ENCODE measurements around the gene IFNA5. TPM values are rescaled to one million over a fixed set of nuclear protein-coding genes. Genes with fewer than 3 reads are reported as not detected.

The IFNA5 gene
- 1 to 10 TPM in 1 of 2 donors, under 1 TPM in 1; 0.68 to 2.5 TPM for total RNA-seq

GRCh38 chr9:21305213-21305612 is at the start of gene IFNA5:
Gene IFNA5 (minus strand): TSS chr9:21305313. CDS start chr9:21305256, 57 bp downstream.
- no peak for TF ChIP-seq CTCF (IDR thresholded peaks at IDR 0.05)

DNA sequence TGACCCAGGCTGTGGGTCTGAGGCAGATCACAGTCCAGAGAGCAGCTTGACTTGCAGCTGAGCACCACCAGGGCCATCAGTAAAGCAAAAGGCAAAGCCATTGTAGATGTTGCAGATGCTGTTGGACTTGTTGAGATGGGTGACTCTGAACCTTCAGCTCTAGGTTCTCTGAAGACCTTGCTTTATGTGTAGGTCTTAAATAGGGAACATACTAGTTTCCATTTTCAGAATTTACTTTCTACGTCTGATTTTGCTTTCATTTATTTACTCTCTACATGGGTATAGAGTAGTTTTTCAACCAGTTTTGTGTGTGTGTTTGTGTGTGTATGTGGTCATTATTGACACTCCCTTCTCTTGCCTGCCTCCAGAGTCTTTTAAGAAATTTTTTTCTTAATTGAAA is 45.7 kb upstream of the IFNA5 start, which contains the start of gene IFNA6:
TSS of gene IFNA6 (minus strand) at position 101 of the 400 bp plus-strand sequence. CDS start at position 101, 0 bp downstream.
- Histone ChIP-seq H3K4me1 (ENCODE audit: control insufficient read depth in 1 of 2, low read depth in 2 of 2) (no peaks in the 10 kb centered on the region), H3K4me3 (no peak within 1 kb of the TSS), H3K27ac (no peak within 1 kb of the TSS), H3K27me3 (replicated peaks; ENCODE audit: insufficient read depth) (no peaks in the 10 kb centered on the region), H3K9me3 (no peaks in the 10 kb centered on the region), H3K36me3 (no peaks in the 10 kb centered on the region)
- ATAC-seq (ENCODE audit: insufficient number of reproducible peaks, low FRiP score, low read depth) (no peak), DNase-seq (ENCODE audit: low spot score) (no peak)
- TF ChIP-seq CTCF (IDR thresholded peaks at IDR 0.05) = no peak

More at GRCh38 chr9:21305213-21305612, at the start of gene IFNA5:
- DNase-seq (ENCODE audit: low spot score) = no peak
- Histone ChIP-seq H3K4me3 (no peak within 1 kb of the TSS), H3K36me3 (no peaks in the 10 kb centered on the region), H3K4me1 (ENCODE audit: control insufficient read depth in 1 of 2, low read depth in 2 of 2) (no peaks in the 10 kb centered on the region), H3K9me3 (no peaks in the 10 kb centered on the region), H3K27me3 (replicated peaks; ENCODE audit: insufficient read depth) (no peaks in the 10 kb centered on the region), H3K27ac (no peak within 1 kb of the TSS)
- ATAC-seq (ENCODE audit: insufficient number of reproducible peaks, low FRiP score, low read depth) = no peak

GRCh38 chr9:21348430-21348970 is 43.4 kb upstream of the IFNA5 start:
- no peak for TF ChIP-seq CTCF (IDR thresholded peaks at IDR 0.05)
- Histone ChIP-seq H3K27ac (no peak overlapping the region), H3K9me3 (no peaks in the 10 kb centered on the region), H3K4me3 (no peak overlapping the region), H3K4me1 (ENCODE audit: control insufficient read depth in 1 of 2, low read depth in 2 of 2) (no peaks in the 10 kb centered on the region), H3K36me3 (no peaks in the 10 kb centered on the region), H3K27me3 (replicated peaks; ENCODE audit: insufficient read depth) (no peaks in the 10 kb centered on the region)
- DNase-seq (ENCODE audit: low spot score) (no peak), ATAC-seq (ENCODE audit: insufficient number of reproducible peaks, low FRiP score, low read depth) (no peak)

DNA sequence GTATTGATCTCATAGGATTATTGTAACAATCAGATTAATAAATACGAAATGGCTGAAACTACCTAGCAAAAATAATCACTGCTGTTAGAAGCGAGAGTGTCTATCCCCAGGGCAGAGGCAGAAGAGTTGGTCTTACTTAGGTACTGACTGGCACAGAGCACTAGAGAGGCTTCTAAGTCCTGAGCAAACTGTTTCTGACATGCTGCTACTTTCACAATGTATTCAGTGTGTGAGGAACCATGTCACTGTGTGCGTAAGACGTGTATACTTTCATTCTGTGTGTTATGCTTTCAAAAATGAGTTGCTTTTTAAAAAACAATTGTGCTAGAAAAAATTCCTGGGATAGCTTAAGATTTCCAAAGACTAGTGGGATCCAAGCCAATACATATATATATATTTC is 35.6 kb upstream of the IFNA5 start:
- H3K4me1 ChIP-seq (ENCODE audit: control insufficient read depth in 1 of 2, low read depth in 2 of 2) = peaks cover 3 to 4% of the 10 kb centered on the region in 2 donors
- no peak overlapping the region for H3K27ac ChIP-seq
- no peaks in the 10 kb centered on the region for H3K36me3 ChIP-seq
- no peak for ATAC-seq (ENCODE audit: insufficient number of reproducible peaks, low FRiP score, low read depth)
- H3K9me3 ChIP-seq = no peaks in the 10 kb centered on the region
- DNase-seq (ENCODE audit: low spot score) = no peak
- H3K4me3 ChIP-seq = no peak overlapping the region
- H3K27me3 ChIP-seq (replicated peaks; ENCODE audit: insufficient read depth) = no peaks in the 10 kb centered on the region
- no peak for TF ChIP-seq CTCF (IDR thresholded peaks at IDR 0.05)

DNA sequence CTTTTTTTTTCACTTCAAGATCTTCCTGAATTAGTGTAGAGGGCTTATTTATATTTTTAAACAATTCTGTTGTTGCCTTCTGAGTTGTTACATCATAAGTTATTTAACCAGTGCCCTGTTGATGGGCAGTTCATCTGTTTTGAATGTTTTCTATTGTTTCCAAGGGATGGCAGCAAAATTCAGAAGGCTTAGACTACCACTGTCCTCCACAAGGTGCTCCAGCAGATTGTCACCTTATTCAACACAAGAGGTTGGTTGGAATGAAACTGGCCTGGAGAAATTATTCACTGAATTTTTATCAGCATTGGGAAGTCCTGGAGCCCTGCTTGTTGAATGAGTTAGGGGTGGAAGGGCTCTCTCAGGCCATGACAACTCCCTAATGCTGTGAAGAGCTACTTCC is 31.3 kb upstream of the IFNA5 start:
- no peak for DNase-seq (ENCODE audit: low spot score)
- ATAC-seq (ENCODE audit: insufficient number of reproducible peaks, low FRiP score, low read depth) = no peak
- no peaks in the 10 kb centered on the region for H3K27me3 ChIP-seq (replicated peaks; ENCODE audit: insufficient read depth)
- no peaks in the 10 kb centered on the region for H3K9me3 ChIP-seq
- TF ChIP-seq CTCF (IDR thresholded peaks at IDR 0.05) = no peak
- H3K4me3 ChIP-seq = no peak overlapping the region
- H3K4me1 ChIP-seq (ENCODE audit: control insufficient read depth in 1 of 2, low read depth in 2 of 2) = peaks cover 31 to 33% of the 10 kb centered on the region in 2 donors
- H3K27ac ChIP-seq = no peak overlapping the region
- no peaks in the 10 kb centered on the region for H3K36me3 ChIP-seq
